Pancreas (tissue), 10 donors: Measurements from ENCODE around the gene CDH24. TPM values are rescaled to one million over a fixed set of nuclear protein-coding genes. Genes with fewer than 3 reads are reported as not detected.

ENCODE experiments used
- ATAC-seq, 4 donors: fragments of 200-7000 bp; cut with Tn5 transposase; one replicate each; pipeline versions ENCODE4 v1.8.0 to v1.9.1; 2020; ENCODE audit warnings: mild to moderate bottlenecking in 4 of 4, moderate library complexity in 4 of 4
- DNase-seq, 6 donors: peaks; one replicate each; pipeline ENCODE4 v3.0.0-alpha.2; 2020
- FAIRE-seq: peaks from 2 replicates; lab custom pipeline; 2012; peaks lifted over from hg19 to GRCh38; lab: Jason Lieb, UNC
- H3K27ac ChIP-seq, 4 donors: fragments of 200-600 bp; sonication (generic); 1 replicate in 3 of 4; 2 replicates in 1 of 4; pipeline versions ENCODE4 v1.5.0 to v1.8.0; 2020
- H3K27me3 ChIP-seq, 4 donors: fragments of 200-600 bp; one replicate each; pipeline ENCODE4 v1.8.0; 2021
- H3K36me3 ChIP-seq, 3 donors: fragments of 200-600 bp; sonication (generic) in 1 of 3; one replicate each; pipeline versions ENCODE4 v1.5.0 to v1.8.0; 2020 to 2021
- H3K4me1 ChIP-seq, 3 donors: fragments of 200-600 bp; one replicate each; pipeline ENCODE4 v1.8.0; 2021
- H3K4me3 ChIP-seq, 4 donors: fragments of 200-600 bp; sonication (generic) in 2 of 4; one replicate each; pipeline versions ENCODE4 v1.5.0 to v1.8.0; 2020 to 2021
- H3K9me3 ChIP-seq, 4 donors: fragments of 200-600 bp; one replicate each; pipeline ENCODE4 v1.8.0; 2021
- CTCF ChIP-seq, 4 donors: fragments of 200-600 bp; sonication (generic) in 3 of 4; IDR thresholded peaks; one replicate each; pipeline versions ENCODE4 v1.5.0 to v1.8.0; 2021; ENCODE audit warnings: antibody characterized with exemption in 4 of 4
- WGBS, 2 donors: extraction: QIAGEN DNeasy Blood & Tissue Kit; methylation state at CpG; one replicate each; pipeline ENCODE4 v1.1.7; 2013; 5-methylcytosine and 5-hydroxymethylcytosine counted together
- intact Hi-C, 3 donors: fragments of 100-400 bp; cut with DNase I; formaldehyde crosslinking; loops; one replicate each; pipeline versions ENCODE4 v1.11.1 to v1.14.2; 2022
- polyA plus RNA-seq, 2 donors: library from polyadenylated mRNA; stranded (reverse); fragments of 200-250 nt; gene quantifications; one replicate each; pipeline ENCODE4 v1.2.3, GENCODE V29; 2013
- total RNA-seq, 6 donors: library from RNA; stranded (reverse); fragmentation: NEBNext Ultra II Directional in 4 of 6; extraction: Animal tissue kit (Norgen Biotek cat#: 25700) in 4 of 6; gene quantifications; one replicate each; pipeline versions ENCODE4 v1.2.1 to v1.2.4, GENCODE V29; 2021 to 2023
- donor health status: healthy with polysubstance abuse.
- donor health status: DM: no; HTN: no; CAD: no; lungs with moderate emphysema.
- donor health status: DM: no; HTN: no; CAD: no.
- donor health status: control.
- donor health status: control.
- donor health status: Bipolar disorder and iron deficiency.
- donor health status: DM: yes; HTN: yes; CAD: no.
- donor health status: DM: no; HTN: no; CAD: no.
- donor health status: DM: no; HTN: no; CAD: no.
- donor health status: DM: yes; HTN: yes; CAD: no.

Gene CDH24, protein sequence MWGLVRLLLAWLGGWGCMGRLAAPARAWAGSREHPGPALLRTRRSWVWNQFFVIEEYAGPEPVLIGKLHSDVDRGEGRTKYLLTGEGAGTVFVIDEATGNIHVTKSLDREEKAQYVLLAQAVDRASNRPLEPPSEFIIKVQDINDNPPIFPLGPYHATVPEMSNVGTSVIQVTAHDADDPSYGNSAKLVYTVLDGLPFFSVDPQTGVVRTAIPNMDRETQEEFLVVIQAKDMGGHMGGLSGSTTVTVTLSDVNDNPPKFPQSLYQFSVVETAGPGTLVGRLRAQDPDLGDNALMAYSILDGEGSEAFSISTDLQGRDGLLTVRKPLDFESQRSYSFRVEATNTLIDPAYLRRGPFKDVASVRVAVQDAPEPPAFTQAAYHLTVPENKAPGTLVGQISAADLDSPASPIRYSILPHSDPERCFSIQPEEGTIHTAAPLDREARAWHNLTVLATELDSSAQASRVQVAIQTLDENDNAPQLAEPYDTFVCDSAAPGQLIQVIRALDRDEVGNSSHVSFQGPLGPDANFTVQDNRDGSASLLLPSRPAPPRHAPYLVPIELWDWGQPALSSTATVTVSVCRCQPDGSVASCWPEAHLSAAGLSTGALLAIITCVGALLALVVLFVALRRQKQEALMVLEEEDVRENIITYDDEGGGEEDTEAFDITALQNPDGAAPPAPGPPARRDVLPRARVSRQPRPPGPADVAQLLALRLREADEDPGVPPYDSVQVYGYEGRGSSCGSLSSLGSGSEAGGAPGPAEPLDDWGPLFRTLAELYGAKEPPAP
- total RNA-seq (1 to 10 TPM in 5 of 6 donors, under 1 TPM in 1; 0.91 to 3.4 (median 1.3) TPM), polyA plus RNA-seq (10 to 100 TPM in 1 of 2 donors, 1 to 10 TPM in 1; 9.6 to 11.8 TPM)

DNA sequence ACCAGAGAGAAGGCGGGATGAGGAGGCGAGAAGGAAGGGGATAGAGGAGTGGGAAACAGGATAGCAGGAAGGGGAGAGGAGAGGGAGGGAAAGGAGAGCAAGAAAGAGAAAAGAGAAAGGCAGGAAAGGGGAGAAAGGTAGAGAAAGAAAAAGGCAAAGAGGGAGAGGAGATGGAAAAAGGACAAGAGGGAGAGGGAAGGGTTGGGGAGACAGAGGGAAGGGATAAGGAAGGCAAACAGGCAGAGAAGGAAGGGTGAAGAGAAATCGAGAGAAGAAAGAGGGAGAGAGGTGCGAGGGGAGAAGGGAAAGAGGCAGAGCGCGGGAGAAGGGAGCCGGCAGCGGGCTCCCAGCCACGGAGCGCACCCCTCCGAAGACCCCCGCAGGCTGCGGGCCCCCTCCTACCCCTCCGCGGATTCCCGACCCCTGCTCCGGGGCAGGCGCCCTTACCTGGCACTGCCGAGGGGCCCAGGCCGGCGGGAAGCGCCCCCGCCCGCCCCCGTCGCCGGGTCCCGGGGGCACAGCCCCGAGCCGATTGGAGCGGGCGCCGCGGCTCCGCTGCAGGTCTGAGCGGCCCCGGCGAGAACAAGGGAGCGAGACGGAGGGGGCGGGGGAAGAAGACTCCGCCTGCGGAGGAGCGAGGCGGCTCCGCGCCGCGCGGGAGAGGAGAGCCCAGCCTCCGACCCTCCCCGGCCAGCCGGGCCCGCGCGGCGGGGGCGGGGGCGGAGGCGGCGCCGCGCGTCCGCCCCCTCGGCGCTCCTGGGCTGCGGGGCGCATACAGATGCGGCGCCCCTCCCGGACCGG is at the start of gene CDH24:
TSS of gene CDH24 (minus strand) at position 565 of the 801 bp plus-strand sequence. CDS start 1,787 bp downstream, outside the sequence.
- H3K27ac ChIP-seq: peak within 1 kb of the TSS; percentile 28 to 65 (median 54)
- ATAC-seq (peak; percentile 60 to 76 (median 68)), FAIRE-seq (no peak), DNase-seq (peak; percentile 64 to 89 (median 79))
- peaks cover 5 to 21% (median 17%) of the 10 kb centered on the region in 3 donors for H3K36me3 ChIP-seq
- peak within 1 kb of the TSS; percentile 43 to 63 (median 52) for H3K4me3 ChIP-seq
- intact Hi-C loops: loop anchor here in 2 of 3 donors (5.0 to 10.0 kb wide), 2 partner anchors 62 to 70 kb away; no protein-coding TSS in a partner anchor
- TF ChIP-seq CTCF (IDR thresholded peaks at IDR 0.05): no peak
- H3K4me1 ChIP-seq: peaks cover 0 to 11% (median 1%) of the 10 kb centered on the region in 3 donors
- no peaks in the 10 kb centered on the region for H3K9me3 ChIP-seq
- 3 to 4% methylated on average over 35 to 73 of the region's 73 CpGs for WGBS, 2 donors
- H3K27me3 ChIP-seq: no peaks in the 10 kb centered on the region

DNA sequence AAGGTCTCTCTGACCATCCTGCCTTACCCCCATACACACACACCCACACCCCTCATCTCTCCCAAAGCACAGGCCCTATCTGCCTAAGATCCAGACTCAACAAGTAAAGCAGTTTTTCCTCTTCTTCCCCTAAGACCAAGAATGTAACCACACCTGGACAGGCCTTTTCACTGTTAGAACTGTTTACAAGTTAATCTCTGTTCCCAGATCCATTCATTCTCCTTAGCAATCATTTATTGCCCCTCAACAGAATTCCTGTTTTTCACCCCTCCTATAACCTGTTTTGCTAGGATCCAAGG is 49.4 kb upstream of the CDH24 start:
- Histone ChIP-seq H3K9me3 (no peaks in the 10 kb centered on the region), H3K27me3 (no peaks in the 10 kb centered on the region), H3K4me3 (no peak overlapping the region), H3K27ac (no peak overlapping the region), H3K4me1 (no peaks in the 10 kb centered on the region), H3K36me3 (no peaks in the 10 kb centered on the region)
- ATAC-seq: no peak
- intact Hi-C loops: no loop called here
- FAIRE-seq: no peak
- DNase-seq: no peak
- TF ChIP-seq CTCF (IDR thresholded peaks at IDR 0.05): no peak

- ATAC-seq: no peak
- 77 to 87% methylated on average over 4 of the region's 4 CpGs for WGBS, 2 donors
- no peak for TF ChIP-seq CTCF (IDR thresholded peaks at IDR 0.05)
- H3K4me1 ChIP-seq: no peaks in the 10 kb centered on the region
- intact Hi-C loops: no loop called here
- no peaks in the 10 kb centered on the region for H3K36me3 ChIP-seq
- no peak overlapping the region for H3K4me3 ChIP-seq
- no peaks in the 10 kb centered on the region for H3K27me3 ChIP-seq
- no peak for DNase-seq
- no peak for FAIRE-seq
- no peaks in the 10 kb centered on the region for H3K9me3 ChIP-seq
- H3K27ac ChIP-seq: no peak overlapping the region
Observed at GRCh38 chr14:23105348-23105824, 48.1 kb upstream of the CDH24 start.

GRCh38 chr14:23104591-23105347 is 47.4 kb upstream of the CDH24 start, which contains the start of gene CIROP:
CIROP (minus strand) TSS chr14:23104989; CDS start chr14:23104920, 69 bp downstream.
- H3K36me3 ChIP-seq: no peaks in the 10 kb centered on the region
- H3K4me3 ChIP-seq: no peak within 1 kb of the TSS
- peaks cover 0 to under 1% (median 0%) of the 10 kb centered on the region in 3 donors for H3K4me1 ChIP-seq
- no peak for TF ChIP-seq CTCF (IDR thresholded peaks at IDR 0.05)
- no peak within 1 kb of the TSS for H3K27ac ChIP-seq
- H3K9me3 ChIP-seq: no peaks in the 10 kb centered on the region
- FAIRE-seq (no peak), ATAC-seq (no peak), DNase-seq (peak in 1 of 6 donors; percentile 5)
- H3K27me3 ChIP-seq: no peaks in the 10 kb centered on the region
- intact Hi-C loops: no loop called here
- WGBS, 2 donors: 67 to 73% methylated on average over 11 of the region's 11 CpGs
